NCI-H187 (cell line): ENCODE data around the gene PAM.
"Not testable (repeated sequence)": the region's sequence is repeated elsewhere in the genome, so short reads cannot be mapped to it uniquely, and the experiment has no call there.

ENCODE experiments used
- DNase-seq, 2 experiments: peaks; one replicate each; lab custom pipeline; 2025; lab: John Stamatoyannopoulos, UW

PAM gene

DNA sequence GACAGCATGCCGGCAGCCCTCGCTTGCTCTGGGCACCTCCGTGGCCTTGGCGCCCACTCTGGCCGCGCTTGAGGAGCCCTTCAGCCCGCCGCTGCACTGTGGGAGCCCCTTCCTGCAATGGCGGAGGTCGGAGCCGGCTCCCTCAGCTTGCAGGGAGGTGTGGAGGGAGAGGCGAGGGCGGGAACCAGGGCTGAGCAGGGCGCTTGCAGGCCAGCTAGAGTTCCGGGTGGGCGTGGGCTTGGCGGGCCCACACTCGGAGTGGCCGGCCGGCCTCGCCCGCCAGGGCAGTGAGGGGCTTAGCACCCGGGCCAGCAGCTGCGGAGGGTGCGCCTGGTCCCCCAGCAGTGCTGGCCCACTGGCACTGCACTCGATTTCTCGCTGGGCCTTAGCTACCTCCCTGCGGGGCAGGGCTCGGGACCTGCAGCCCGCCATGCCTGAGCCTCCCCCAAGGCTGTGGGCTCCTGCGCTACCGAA is 3.2 kb upstream of the PAM start:
- DNase-seq = not testable (repeated sequence)

DNA sequence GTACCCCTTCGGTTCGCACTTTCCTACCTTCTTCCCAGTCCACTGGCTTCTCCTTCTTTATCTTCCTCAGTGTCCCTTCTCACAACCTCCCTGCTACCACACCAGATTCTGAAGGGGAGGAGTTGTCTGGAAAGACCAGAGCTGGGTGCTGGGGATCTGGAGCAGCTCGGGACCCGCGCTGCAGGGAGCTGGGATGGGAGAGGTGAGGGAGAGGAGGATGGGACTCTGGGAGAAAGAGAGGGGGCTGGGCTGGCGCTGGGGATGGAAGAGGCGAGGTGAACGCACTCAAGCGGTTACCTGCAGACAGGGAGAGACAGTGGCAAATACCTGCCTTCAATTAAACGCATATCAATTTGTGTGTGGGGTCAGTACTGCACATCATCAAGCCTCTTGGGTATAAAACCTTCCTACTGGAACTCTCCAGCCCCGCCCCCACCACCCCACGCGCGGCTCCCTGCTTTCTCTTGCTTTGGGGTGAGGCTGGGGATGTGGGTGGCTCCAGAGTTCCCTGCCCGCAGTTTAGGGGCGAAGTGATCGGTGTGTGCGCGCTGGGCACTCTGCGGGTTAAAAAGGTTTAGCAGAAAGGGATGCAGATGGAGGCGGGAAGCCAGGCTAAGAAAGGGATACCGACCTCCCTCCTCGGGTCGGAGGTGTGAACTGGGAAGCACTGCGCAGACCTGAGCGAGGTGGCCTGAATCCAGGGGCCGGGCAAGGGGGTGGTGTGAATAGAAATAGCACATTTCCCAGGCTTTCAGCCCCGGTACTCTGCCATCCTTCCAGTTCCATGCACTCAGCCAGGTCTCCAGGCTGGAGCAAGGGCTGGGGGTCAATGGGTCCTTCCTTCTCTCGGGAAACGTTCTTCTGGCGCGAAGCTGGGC is 977 bp upstream of the PAM start:
- no peak for DNase-seq

DNA sequence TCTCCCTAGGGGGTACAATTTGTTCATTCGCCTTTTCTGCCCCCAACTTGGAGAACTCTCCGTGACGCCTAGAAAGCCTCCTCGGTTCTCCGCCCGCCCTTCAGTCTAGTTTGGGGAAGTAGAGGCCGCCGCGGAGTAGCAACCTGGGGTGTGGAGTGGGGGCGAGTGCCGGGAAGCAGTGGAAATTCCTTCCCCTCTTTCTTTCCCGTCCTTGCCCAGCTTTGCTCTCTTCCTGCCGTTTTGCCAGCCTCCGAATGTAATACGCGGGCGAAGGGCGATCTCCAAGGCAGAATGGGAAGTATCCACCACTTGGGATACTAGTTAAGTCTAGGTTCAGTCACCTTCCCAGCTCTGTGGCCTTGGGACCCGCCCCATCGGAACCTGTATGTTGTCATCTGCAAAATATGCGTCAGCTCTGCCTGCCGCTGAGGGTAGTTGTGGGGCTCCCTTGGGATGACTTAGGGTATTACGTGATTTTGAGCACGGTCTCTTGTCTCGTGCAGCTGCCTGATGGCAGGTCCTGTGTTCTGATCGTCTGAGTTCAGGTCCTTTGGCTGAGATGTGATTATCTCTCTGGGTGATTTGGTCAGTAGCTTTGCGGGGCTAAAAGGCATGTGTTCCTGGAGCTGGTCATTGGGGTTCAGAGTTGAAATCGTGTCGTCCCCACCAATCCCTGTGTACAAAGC is 724 bp downstream of the PAM start:
- peak; percentile 32 to 52 for DNase-seq

DNA sequence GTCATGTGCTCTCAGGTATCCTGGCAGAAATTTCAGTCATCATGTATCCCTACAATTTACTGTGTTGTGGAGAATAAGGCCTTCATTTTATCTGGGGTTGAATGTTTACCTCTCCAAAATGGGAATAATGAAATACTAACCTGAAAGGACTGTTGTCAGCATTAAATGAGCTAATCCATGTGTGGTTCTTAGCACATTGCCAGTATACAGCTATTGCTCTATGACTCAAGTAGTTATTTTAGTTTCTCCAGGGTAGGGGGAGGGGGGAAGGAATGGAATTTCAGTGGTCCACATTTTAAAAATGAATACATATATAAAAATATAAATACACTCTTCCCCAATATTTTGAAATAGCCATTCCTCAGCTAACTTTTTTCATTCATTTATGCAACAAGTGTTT is 3.5 kb downstream of the PAM start:
- no peak for DNase-seq

DNA sequence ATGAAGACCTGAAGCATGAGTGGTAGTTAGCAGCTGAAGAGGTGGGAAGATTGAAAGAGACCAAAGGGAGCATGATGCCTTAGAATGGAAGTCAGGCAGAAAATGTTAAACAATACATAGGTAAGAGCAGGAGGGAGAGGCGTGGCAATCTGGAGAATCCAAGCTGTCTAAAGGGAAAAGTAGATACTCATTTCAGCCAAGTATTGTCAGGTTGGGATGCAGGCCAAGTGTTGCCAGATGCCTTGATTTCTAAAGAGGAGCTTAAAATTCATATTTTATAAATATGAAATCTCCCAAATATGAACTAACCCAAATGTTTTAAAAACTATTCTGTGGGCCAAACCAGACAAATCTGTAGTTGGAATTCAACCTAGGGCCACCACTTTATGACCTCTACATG is 4.2 kb downstream of the PAM start:
- DNase-seq = peak in 1 of 2 experiments; percentile 36

DNA sequence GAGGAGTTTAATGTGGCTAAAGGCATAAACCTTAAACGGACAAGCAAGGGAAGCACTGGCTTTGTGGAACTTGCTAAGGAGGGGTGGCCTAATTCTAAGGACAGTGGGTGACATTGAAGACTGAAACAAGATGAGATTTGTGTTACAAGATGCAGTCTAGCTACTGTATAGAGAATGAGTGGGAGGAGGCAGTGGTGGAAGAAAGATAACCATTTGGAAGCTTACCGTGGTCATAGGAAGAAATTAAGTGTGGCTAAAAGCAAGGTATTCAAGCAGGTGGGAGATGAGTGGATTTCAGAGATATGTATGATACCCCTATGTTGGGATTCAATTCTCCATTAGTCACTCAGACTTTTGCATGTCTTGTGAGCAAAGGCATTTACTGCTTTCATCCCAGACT is 4.6 kb downstream of the PAM start:
- no peak for DNase-seq

DNA sequence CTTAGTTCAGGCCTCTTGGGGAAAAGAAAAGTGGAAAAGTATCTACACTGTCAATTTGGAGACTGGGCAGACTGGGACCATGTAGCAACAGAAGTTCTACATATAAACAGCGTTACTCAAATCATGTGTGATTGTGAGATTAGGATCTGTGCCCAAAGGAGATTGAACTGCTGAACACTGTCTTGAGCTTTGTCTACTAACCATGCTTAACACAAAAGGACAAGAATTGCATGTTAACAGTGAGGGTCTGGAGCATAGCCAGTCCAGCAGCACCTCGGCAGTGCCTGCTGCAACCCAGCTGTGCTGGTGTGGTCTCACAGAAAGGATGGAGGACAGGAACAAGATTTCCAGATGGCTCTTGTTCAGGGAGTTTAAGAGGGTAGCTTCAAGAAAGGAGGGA is 5.7 kb downstream of the PAM start:
- DNase-seq = peak in 1 of 2 experiments; percentile 7

DNA sequence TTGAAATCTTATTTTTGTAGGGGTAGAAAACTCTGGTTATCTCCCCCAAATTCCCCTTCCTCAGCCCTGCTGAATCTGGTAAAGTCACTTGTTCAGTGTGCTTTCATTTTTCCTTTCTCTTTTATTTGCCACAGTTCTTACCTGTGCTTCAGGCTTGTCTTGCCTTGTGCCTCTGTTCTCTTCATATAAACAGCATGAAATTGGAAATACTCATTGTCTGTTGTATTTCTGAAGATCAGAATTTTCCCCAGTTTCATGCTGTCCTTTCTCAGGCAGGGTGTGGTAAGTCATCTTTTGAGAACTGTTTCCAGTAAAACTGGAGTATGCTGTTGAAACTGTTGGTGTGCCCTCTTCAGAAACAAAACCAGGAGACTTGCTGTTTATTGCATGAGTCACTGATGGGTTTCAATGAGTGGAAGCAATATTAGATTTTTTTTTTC is 7.0 kb downstream of the PAM start:
- no peak for DNase-seq

DNA sequence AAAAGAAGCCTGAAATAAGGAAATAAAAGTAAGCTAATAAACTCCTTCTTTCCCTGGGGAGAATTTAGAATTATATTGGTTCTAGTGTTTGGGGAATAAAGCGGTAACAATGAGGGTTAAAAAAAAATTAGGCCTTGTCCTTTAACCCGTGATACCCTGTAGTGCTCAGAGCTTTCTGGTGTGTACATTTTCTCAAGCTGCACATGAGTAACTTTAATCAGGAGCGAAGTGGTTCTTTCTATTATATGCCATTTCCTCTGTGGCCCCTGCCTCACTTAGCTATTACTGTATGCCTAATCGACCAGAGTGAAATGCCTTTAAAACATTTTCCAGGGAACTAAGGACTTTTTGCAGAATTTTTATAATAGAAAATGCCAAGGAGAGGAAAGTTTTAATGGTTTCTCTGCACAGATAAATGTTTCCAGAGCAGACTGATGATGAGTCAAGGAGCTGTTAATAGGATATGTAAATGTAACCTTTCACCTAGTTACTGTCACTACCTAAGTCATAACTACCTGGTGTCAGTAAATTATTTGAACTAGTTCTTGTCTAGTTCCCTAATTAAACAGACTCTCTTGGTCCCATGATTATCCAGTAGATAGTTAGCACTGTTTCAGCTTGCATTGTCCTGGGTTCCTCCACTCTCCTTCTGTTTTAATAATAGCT is 7.6 kb downstream of the PAM start:
- no peak for DNase-seq

DNA sequence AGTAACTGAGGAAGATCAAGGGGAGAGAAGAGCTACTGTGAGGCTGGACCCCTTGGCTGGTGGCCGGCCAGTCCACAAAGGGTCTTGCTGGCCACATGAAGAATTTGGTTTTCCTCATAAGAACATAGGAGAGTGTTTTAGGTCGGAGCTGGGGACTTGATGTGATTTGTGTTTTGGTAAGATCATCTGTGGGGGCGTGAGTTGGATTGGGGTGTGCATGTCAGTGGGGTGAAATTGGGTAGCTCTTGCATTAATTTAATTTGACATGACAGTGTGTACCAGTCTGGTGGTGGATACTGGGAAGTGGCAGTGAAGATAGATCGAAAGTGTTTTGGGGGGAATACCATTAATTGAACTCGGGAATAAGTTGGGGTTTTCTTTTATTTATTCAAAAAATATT is 8.6 kb downstream of the PAM start:
- no peak for DNase-seq

DNA sequence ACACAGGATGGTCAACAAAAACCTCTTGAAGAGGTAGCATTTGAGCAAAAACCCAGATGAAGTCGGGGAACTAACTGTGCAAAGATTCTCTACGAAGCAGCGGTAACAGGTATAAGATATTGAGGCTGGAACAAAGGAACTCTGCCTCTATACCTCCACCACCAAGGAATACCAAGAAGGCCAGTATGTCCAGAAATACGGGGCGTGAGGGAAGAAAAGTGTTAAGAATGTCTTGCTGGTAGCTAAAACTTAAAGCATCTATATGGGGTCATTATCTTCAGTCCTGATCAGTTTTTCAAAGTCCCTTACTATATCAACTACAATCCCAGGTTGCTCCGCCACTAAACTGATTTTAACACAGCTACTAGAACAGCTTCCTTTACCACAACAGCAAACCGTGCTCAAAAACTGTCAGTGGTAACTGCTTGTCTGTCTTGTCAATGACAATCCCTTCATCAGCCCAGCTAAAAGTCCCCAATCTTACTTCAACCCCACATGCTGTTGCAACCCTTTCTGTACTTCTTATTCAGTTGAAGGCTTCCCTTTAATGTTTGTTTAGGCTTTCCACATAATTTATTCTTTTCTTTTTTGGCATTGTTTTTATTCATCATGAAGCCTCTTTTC is 9.4 kb downstream of the PAM start:
- no peak for DNase-seq

DNA sequence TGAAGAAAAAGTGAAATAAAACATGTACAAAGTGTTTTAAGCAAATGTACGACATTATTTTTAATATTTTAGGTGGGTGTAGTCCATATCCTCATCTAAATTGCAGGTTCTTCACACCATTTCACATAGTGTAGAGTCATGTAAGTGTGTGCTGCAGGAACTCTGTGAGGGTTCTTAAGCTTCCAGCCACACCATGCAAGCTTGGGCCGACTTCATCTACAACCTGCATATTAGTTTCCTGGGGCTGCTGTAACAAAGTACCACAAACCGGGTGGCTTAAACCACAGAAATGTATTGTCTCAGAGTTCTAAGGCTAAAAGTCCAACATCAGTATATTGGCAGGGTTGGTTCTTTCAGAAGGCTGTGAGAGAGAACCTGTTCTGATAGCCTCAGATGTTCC is 10.2 kb downstream of the PAM start:
- DNase-seq = no peak

DNA sequence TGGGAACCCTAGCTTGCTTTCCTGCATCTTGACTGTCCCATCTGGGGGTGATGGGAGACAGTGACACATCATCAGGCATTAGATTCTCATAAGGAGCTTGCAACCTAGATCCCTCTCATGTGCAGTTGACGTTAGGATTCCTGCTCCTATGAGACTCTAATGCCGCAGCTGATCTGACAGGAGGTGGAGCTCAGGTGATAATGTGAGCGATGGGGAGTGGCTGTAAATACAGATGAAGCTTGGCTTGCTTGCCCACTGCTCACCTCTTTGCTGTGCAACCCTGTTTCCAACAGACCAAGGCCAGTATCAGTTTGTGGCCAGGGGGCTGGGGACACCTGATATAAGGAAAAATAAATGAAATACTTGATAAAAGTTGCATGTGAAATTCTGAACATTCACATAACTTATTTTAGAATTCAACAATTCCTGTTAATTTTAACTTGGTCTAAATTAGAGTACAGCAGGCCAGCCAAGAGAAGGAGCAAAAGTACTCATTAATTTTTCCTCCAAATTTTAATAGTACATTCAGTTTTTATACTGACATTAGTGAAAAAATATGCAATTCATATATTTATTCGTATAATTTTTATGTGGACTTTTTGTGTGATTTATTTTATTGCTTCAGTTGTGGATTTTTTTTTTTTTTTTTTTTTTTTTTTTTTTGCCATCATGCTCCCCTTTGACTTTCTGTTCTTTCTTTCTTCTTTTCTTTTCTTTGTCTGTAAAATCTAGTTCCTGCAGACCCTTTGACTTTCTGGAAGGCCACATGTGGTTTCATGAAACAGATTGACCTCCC is 11.4 kb downstream of the PAM start:
- DNase-seq = no peak

DNA sequence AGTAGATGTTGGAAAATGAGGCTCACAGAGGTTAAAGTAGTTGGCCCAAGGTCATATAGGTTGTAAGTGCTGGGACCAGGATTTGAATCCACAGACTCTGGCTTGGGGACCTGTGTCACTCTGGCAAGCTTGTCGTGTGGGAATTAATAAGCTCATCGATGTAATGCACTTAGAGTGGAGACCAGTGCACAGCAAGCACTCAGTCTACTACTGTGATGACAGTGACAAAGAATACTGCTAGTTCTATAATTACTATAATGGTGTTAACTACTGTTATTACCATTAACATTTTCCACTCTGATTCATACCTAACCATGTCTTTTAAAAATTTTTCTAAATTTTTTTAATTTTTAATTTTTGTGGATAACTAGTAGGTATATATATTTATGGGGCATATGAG is 12.8 kb downstream of the PAM start:
- DNase-seq = no peak

DNA sequence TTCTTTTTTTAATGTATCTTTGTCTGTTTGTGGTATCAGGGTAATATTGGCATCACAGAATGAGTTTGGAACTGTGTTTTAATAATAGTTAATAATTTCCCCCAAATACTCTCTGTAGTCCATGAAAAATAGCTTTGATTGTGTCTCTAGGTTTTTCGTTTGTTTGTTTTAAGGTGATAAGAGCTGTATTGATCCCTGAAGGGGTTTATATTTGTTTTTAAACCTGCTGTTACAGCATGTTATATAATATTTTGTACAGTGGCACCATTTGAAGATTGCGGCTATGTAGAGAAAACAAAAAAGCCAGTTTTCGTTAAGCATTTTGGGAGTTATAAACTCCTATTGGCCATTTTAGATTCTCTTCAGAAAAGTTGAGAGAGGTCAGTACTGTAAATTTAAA is 15.7 kb downstream of the PAM start:
- DNase-seq = no peak

DNA sequence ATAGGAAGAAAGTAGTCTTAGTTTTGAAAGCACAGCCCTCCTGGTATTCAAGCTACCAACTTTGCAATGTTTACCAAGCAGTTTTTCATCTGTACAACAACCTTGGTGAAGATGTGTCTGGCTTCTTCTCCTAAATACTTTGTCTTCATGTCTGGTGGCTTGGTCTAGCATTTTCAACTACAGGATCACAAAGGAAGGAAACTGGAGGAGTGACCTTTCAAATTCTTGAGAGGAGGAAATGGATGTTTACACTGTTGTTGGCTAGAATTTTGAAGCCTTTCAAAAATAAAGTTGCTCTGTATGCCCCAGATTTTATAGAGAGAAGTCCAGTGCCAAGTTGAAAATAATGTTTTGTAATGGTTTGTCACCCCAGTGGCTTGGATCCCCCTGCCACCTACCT is 16.3 kb downstream of the PAM start:
- no peak for DNase-seq

DNA sequence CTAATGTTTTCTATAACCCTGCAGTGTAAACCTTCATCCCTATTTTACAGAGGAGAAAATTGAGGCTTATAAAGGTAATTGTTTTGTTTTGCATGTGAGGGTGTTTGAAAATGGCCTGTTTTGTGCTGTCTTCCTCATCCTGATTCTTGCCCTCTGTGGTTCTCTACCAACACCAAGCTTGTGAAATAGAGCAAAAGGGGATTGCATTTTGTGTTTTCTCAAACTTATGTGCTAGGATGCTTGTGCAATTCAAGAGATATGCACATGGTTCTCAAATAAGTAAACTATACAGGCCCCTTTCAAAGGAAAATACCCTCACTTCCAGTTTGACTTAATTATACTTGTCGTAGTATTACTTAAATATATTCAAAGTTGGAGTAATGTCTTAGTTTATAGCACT is 17.2 kb downstream of the PAM start:
- DNase-seq = no peak

DNA sequence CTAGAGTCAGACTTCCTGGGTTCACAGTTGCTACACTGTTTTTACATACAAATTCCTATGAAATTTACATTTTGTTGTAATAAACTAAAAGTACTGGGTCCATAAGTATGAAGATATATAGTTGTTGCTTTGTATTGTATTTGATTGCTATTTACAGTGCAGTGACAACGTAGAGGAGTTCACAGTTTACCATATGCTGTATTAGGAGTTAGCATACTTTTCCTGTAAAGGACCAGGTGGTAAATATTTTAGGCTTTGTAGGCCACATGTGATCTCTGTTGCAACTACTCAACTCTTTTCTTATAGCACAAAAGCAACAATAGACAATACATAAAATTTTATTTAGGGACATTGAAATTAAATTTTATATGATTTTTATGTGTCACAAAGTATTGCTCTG is 18.0 kb downstream of the PAM start:
- DNase-seq = no peak

DNA sequence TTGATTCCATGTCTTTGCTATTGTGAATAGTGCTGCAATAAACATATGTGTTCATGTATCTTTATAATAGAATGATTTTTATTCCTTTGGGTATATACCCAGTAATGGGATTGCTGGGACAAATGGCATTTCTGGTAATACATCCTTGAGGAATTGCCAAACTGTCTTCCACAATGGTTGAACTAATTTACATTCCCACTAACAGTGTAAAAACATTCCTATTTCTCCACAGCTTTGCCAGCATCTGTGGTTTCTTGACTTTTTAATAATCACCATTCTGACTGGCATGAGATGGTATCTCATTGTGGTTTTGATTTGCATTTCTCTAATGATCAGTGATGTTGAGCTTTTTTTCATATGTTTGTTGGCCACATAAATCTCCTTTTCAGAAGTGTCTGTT is 20.7 kb downstream of the PAM start:
- DNase-seq = not testable (repeated sequence)

DNA sequence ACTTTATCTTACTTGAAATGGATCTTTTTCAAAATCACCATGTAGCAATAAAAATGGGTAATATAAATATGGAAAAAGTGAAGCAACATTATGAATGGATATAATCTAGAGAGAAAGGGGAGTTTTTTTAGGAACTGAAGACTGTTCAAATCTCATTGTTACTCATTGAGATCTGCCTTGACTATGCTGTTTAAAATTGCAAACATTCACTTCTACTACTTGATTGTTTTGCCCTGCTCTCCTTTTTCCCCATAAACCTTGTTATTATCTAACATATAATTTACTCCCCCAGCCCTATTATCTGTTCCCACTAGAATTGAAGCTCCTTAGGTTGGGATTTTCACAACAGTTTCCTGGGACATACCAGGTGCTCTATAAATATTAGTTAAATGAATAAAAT is 22.0 kb downstream of the PAM start:
- no peak for DNase-seq

DNA sequence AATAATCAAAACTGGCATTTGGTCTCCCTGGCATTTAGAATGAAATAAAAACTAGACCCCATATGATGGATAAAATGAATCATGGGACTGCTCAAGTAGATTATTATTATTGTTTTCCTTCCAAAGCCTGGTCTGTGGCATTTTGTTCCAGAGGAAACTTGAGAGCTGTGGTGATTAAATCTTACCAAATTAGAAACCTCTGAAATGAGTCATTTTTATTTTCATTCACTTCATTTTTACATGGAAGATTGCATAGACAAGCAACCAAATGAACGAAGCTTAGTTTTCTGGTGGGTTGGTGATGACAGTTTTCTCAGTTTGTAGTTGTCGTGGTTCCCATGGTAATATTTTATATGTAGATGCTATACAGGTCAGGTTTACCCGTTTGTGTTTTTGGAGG is 23.4 kb downstream of the PAM start:
- no peak for DNase-seq

DNA sequence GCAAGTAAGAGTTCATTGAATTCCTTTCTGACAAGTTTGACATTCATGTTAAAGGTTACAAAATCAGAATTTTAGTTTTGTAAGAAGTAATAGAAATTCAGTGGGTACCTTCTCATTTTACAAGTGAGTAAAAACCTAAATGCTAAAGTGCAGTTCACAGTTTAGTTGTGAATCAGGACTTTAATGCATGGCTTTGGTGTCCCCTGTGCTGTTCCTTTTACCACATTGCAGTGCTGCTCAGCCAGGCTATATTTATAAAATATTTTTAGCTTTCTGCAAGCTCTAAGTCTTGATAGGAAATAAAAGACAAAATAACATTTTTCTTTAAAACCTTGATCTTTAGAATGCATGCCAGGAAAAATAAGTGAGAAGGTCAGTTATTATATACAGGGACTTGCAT is 26.3 kb downstream of the PAM start:
- DNase-seq = no peak
